BLaER1 treated with 17β-estradiol and CSF1 and Interleukin-3, amounts not matched to agents 10 nM and 100 nM (cell line): ENCODE results near the gene REPS1.
A peak's percentile ranks its signal among the peaks of the same experiment; 100 is the strongest.

Source experiments
- H3K27ac ChIP-seq, 11 experiments: shearing (Covaris generic); formaldehyde crosslinking; 2 replicates each; pipeline ENCODE4 v1.8.1; 2022
- H3K27me3 ChIP-seq, 11 experiments: shearing (Covaris generic); formaldehyde crosslinking; 2 replicates each; pipeline ENCODE4 v1.8.1; 2022
- H3K36me3 ChIP-seq, 11 experiments: shearing (Covaris generic); formaldehyde crosslinking; 2 replicates each; pipeline ENCODE4 v1.8.1; 2022
- H3K4me1 ChIP-seq, 10 experiments: shearing (Covaris generic); formaldehyde crosslinking; 2 replicates each; pipeline ENCODE4 v1.8.1; 2022
- H3K4me2 ChIP-seq, 11 experiments: shearing (Covaris generic); formaldehyde crosslinking; 2 replicates each; pipeline ENCODE4 v1.8.1; 2022
- H3K4me3 ChIP-seq, 10 experiments: shearing (Covaris generic); formaldehyde crosslinking; 2 replicates each; pipeline ENCODE4 v1.8.1; 2022
- H3K9ac ChIP-seq, 11 experiments: shearing (Covaris generic); formaldehyde crosslinking; 2 replicates each; pipeline ENCODE4 v1.8.1; 2022
- H3K9me3 ChIP-seq, 11 experiments: shearing (Covaris generic); formaldehyde crosslinking; replicated peaks in 1 of 11; 2 replicates each; pipeline ENCODE4 v1.8.1; 2022
- H4K20me1 ChIP-seq, 11 experiments: shearing (Covaris generic); formaldehyde crosslinking; 2 replicates each; pipeline ENCODE4 v1.8.1; 2022
- Cebpa-rat ChIP-seq, 11 experiments: shearing (Covaris generic); IDR thresholded peaks; 2 replicates each; pipeline ENCODE4 v1.8.1; 2022

REPS1 gene

DNA sequence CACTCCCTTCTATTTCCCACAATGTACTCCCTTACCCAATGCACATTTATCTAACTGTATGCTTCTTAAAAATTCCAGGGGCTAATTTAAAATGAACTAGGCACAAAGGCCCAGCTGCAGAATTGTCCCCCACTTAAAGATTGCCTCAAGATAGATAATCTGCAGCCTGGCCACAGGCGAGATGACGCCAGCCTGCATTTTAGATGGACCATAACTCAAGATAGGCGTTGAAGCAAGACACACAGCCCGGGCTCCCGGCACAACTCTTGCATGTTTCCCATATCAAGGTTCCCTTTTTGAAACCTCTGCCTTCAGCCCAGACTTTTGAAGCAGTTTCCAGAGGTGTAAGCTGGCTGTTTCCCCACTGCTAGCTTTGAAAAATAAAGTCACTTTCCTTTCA, 3.2 kb upstream of the REPS1 start:
- H3K36me3 ChIP-seq: no peaks in the 10 kb centered on the region
- peaks cover 10 to 24% (median 12%) of the 10 kb centered on the region in 10 experiments for H3K4me1 ChIP-seq
- 0 out of 22 replicates have a peak overlapping the region, but pooled peaks of 1 of the 11 experiments have one; percentile 13 for H3K4me2 ChIP-seq
- H3K27me3 ChIP-seq: no peaks in the 10 kb centered on the region
- no peak overlapping the region for H3K4me3 ChIP-seq
- TF ChIP-seq Cebpa-rat (IDR thresholded peaks at IDR 0.05): no peak
- no peak overlapping the region for H3K27ac ChIP-seq
- H3K9ac ChIP-seq: no peak overlapping the region
- H4K20me1 ChIP-seq: peaks cover 3 to 16% (median 11%) of the 10 kb centered on the region in 11 experiments; a peak in 17 of 22 replicates
- H3K9me3 ChIP-seq: peaks cover 0 to 32% (median 0%) of the 10 kb centered on the region in 11 experiments; a peak in 6 of 22 replicates

DNA sequence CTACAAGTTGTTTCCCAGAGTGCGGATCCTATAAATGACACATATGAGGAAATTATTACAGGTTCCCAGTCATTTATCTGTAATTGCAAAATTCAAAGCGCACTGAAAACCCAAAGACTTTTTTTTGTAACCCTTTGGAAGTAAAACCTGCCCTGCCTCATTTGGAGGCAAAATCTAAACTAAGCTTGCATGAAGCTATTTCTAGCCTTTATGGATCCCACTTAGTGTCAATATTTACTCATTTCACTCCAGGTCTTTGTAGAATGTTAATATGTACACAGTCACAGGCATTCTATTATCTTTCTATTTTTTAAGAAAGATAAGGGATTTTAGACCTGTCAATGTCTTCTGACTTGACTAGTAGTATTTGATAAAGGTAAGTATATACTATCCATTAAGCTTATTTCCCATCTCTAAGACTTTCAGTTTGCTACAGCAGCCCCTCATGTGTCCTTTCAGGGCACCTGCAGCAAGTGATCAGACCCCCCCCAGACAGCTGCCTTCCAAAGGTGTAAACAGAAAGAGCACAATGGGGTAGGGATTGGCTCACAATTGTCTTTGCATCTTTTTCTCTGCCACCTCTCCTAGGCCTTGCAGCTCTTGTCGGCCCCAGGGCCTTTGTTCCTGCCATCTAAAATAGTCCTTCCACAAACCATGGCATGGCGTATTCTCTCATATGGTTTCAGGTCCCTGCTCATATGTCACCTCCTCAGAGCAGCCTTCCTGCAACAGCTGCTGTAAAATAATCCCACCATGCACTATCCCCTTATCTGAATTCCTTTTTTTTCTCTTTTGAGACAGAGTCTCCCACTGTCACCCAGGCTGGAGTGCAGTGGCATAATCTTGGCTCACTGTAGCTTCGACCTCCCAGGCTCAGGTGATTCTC, 1.3 kb upstream of the REPS1 start:
- peaks cover 0 to 22% (median 0%) of the 10 kb centered on the region in 11 experiments; a peak in 6 of 22 replicates for H3K9me3 ChIP-seq
- no peak overlapping the region for H3K4me3 ChIP-seq
- peaks cover 26 to 43% (median 31%) of the 10 kb centered on the region in 10 experiments for H3K4me1 ChIP-seq
- no peak overlapping the region for H3K27ac ChIP-seq
- H3K27me3 ChIP-seq: no peaks in the 10 kb centered on the region
- H3K36me3 ChIP-seq: no peaks in the 10 kb centered on the region
- TF ChIP-seq Cebpa-rat (IDR thresholded peaks at IDR 0.05): no peak
- no peak overlapping the region for H3K9ac ChIP-seq
- H4K20me1 ChIP-seq: peaks cover 12 to 35% (median 28%) of the 10 kb centered on the region in 11 experiments; a peak in 18 of 22 replicates
- peak overlapping the region in 6 of 11 experiments; percentile 66 to 93 (median 84); a peak in 7 of 22 replicates for H3K4me2 ChIP-seq

DNA sequence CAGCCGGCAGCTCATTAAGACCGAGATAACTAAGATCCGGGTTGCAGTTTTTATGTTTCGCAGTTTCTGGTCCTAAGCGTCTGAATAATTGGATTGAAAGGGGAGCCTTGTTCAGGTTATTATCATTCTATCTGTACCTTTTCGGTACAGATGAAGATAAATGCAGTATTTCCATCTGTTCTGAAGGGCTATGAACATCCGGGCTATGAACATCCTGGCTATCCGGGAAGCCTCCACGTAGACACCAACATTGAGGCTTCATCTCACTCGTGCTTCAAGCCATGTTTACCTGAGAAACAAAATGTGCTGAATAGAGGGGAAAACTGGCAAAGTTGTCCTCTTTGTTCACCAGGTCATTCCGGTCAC, 399 bp upstream of the REPS1 start:
- H3K4me1 ChIP-seq: peaks cover 28 to 51% (median 34%) of the 10 kb centered on the region in 10 experiments
- H3K27ac ChIP-seq: peak overlapping the region in 10 of 11 experiments; percentile 93 to 99 (median 96); a peak in 20 of 22 replicates
- H3K27me3 ChIP-seq: no peaks in the 10 kb centered on the region
- peaks cover 0 to 13% (median 0%) of the 10 kb centered on the region in 11 experiments; a peak in 8 of 22 replicates for H3K9me3 ChIP-seq
- H3K36me3 ChIP-seq: peaks cover 0 to 5% (median 0%) of the 10 kb centered on the region in 11 experiments; a peak in 2 of 22 replicates
- no peak for TF ChIP-seq Cebpa-rat (IDR thresholded peaks at IDR 0.05)
- H3K9ac ChIP-seq: peak overlapping the region; percentile 94 to 99 (median 96)
- peak overlapping the region; percentile 92 to 99 (median 98) for H3K4me3 ChIP-seq
- peak overlapping the region; percentile 64 to 93 (median 80) for H3K4me2 ChIP-seq
- H4K20me1 ChIP-seq: peaks cover 12 to 44% (median 37%) of the 10 kb centered on the region in 11 experiments; a peak in 19 of 22 replicates

DNA sequence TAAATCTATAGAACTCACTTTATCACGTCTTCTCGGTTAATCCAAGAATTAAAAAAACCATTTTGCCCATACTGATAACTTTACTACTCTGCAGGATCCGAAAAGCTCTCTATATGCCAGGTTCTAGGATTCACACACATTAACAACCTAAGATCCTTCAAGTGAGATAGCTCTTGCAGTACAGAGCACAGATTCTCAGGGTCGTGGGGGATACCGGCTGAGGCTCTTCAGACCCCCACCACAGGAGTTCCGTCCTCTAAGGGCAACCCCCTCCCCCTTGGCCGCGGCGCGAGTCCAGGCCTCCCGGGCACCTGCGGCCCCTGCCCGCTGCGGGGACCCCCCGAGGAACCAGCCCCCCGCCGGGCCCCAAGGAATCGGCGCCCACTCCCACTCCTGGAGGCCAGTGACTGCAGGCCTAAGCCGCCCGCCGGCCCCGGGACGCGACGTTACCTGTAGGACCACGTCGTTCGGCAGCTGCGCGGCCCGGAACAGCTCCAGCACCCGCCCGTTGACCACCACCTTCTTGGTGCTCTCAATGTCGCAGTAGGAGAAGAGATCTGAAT, 892 bp downstream of the REPS1 start:
- no peak for TF ChIP-seq Cebpa-rat (IDR thresholded peaks at IDR 0.05)
- H3K36me3 ChIP-seq: peaks cover 0 to 13% (median 0%) of the 10 kb centered on the region in 11 experiments; a peak in 2 of 22 replicates
- H3K4me2 ChIP-seq: peak overlapping the region; percentile 76 to 98 (median 91)
- H3K27me3 ChIP-seq: no peaks in the 10 kb centered on the region
- no peaks in the 10 kb centered on the region; a peak in 3 of 22 replicates for H3K9me3 ChIP-seq
- peaks cover 28 to 46% (median 34%) of the 10 kb centered on the region in 10 experiments for H3K4me1 ChIP-seq
- peak overlapping the region; percentile 93 to 99 (median 96) for H3K27ac ChIP-seq
- peak overlapping the region; percentile 92 to 99 (median 98) for H3K4me3 ChIP-seq
- H3K9ac ChIP-seq: peak overlapping the region; percentile 94 to 99 (median 96)
- H4K20me1 ChIP-seq: peaks cover 15 to 57% (median 47%) of the 10 kb centered on the region in 11 experiments; a peak in 19 of 22 replicates

DNA sequence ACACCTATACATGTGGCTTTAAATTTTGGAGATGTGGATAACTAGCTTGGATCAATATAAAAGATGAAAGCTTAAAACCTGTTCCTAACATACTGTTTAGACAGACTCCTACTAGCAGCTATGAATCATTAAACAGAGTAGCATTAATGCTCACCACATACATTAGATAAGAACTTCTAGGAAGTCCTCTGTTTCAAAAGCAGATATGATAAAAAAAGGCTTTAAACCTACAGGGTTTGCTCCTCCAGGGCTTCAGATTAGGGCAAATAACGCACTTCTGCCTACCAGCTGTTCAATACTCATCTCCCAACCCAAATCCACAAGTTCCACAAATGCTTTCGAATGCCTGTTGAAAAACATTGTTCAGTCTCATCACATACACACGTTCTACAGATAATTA, 1.5 kb downstream of the REPS1 start:
- Histone ChIP-seq H3K9me3 (no peaks in the 10 kb centered on the region; a peak in 2 of 22 replicates), H3K9ac (peak overlapping the region; percentile 94 to 99 (median 96)), H3K4me1 (peaks cover 28 to 46% (median 34%) of the 10 kb centered on the region in 10 experiments), H3K4me3 (peak overlapping the region; percentile 92 to 99 (median 98)), H3K4me2 (peak overlapping the region; percentile 76 to 98 (median 91)), H3K27me3 (no peaks in the 10 kb centered on the region), H3K27ac (peak overlapping the region; percentile 93 to 99 (median 96); a peak in 21 of 22 replicates), H4K20me1 (peaks cover 15 to 62% (median 53%) of the 10 kb centered on the region in 11 experiments; a peak in 19 of 22 replicates), H3K36me3 (peaks cover 0 to 13% (median 0%) of the 10 kb centered on the region in 11 experiments; a peak in 2 of 22 replicates)
- no peak for TF ChIP-seq Cebpa-rat (IDR thresholded peaks at IDR 0.05)

DNA sequence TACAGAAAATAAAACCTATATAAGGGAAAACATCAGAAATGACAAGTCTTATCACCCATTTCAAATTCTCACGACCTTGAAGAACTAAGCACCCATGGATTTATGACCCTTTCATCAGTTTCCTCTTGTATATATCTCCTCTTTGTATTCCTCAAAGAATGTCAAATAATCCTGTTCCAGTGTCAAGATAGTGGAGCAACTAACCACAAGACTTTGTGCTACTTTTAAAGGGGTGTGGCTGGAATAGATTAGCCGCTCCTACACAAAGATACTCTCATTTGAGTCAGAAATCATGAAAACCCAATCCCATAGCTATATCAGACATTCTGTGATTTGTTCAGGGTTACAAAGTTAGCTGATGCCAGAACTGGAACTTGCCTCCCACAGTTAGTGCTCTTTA, 6.6 kb downstream of the REPS1 start:
- Histone ChIP-seq H3K9me3 (no peaks in the 10 kb centered on the region; a peak in 2 of 22 replicates), H3K27ac (no peak overlapping the region), H3K4me2 (0 out of 22 replicates have a peak overlapping the region, but pooled peaks of 1 of the 11 experiments have one; percentile 7), H3K36me3 (peaks cover 0 to 13% (median 0%) of the 10 kb centered on the region in 11 experiments; a peak in 2 of 22 replicates), H3K4me1 (peaks cover 25 to 58% (median 38%) of the 10 kb centered on the region in 10 experiments), H3K4me3 (no peak overlapping the region), H4K20me1 (peaks cover 29 to 100% (median 97%) of the 10 kb centered on the region in 11 experiments), H3K9ac (no peak overlapping the region), H3K27me3 (no peaks in the 10 kb centered on the region)
- no peak for TF ChIP-seq Cebpa-rat (IDR thresholded peaks at IDR 0.05)

DNA sequence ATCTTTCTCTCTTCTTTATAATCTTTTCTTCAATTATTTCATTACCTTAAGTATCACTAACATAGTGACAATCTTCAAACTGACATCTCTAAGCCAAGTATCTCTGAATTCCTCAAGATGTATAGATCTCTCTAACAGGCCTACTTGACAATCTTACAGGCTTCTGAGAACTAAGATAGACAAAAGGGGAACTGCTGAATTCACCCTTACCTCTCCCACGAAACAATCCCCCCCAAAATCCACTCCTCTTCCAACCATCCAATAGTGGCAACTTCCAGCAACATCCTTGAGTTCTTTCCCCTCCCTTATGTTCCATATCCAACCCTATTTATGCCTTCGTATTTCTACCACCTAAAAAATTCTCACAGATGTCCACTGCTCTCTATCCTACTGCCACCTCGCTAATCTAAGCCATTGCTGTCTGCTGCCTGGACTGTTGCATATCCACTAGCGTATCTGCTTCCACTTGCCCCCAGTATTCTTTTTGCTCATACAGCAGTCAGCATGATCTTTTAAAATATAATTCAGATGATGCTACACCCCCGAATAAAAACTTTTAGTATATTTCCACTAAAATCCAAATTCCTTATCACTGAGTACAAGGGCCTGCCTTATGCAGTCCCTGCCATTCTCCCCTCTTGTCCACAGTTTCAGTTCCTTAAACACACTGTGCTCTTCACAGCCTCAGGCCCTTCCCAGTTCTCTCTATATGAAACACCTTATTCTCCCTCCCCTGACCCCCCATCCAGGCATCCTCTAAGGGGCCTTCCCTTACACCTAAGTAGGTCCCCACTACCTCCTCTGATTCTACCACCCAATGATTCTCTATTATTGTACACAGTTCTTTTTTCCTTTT, 8.0 kb downstream of the REPS1 start:
- H3K9ac ChIP-seq: no peak overlapping the region
- no peaks in the 10 kb centered on the region for H3K27me3 ChIP-seq
- no peaks in the 10 kb centered on the region; a peak in 2 of 22 replicates for H3K9me3 ChIP-seq
- H3K4me1 ChIP-seq: peaks cover 12 to 45% (median 25%) of the 10 kb centered on the region in 10 experiments; a peak in 18 of 20 replicates
- H3K27ac ChIP-seq: no peak overlapping the region
- TF ChIP-seq Cebpa-rat (IDR thresholded peaks at IDR 0.05): no peak
- H3K4me3 ChIP-seq: no peak overlapping the region
- peaks cover 22 to 100% (median 96%) of the 10 kb centered on the region in 11 experiments for H4K20me1 ChIP-seq
- H3K4me2 ChIP-seq: peak overlapping the region in 4 of 11 experiments; percentile 8 to 46 (median 31); a peak in 3 of 22 replicates
- H3K36me3 ChIP-seq: peaks cover 0 to 13% (median 0%) of the 10 kb centered on the region in 11 experiments; a peak in 2 of 22 replicates

DNA sequence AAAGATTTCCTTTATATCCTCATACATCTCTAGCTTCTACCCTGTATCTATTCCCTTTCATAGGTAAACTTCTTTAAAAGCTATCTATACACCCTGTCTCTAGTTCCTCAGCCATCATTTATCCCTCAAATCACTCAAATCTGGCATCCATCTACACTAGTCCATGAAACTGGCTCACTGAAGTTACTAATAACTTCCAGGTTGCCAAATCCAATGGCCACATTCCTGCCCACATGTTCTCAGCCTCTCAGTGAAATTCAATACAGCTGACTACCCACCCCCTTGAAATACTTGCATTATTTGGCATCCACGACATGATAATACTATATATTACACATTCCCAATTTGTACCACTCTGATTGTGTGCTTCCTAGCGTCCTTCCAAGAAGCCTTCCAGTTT, 8.7 kb downstream of the REPS1 start:
- H3K4me3 ChIP-seq: no peak overlapping the region
- H4K20me1 ChIP-seq: peaks cover 23 to 100% (median 96%) of the 10 kb centered on the region in 11 experiments
- no peak overlapping the region for H3K27ac ChIP-seq
- peaks cover 6 to 38% (median 18%) of the 10 kb centered on the region in 10 experiments; a peak in 14 of 20 replicates for H3K4me1 ChIP-seq
- H3K4me2 ChIP-seq: peak overlapping the region in 1 of 11 experiments; percentile 46; a peak in 1 of 22 replicates
- H3K9me3 ChIP-seq: no peaks in the 10 kb centered on the region; a peak in 2 of 22 replicates
- no peak overlapping the region for H3K9ac ChIP-seq
- TF ChIP-seq Cebpa-rat (IDR thresholded peaks at IDR 0.05): no peak
- H3K27me3 ChIP-seq: no peaks in the 10 kb centered on the region
- H3K36me3 ChIP-seq: peaks cover 0 to 13% (median 0%) of the 10 kb centered on the region in 11 experiments; a peak in 2 of 22 replicates
